HepG2 (cell line): ENCODE results near the gene SCARF1. TPM values are rescaled to one million over a fixed set of nuclear protein-coding genes. Genes with fewer than 3 reads are reported as not detected.
A peak's percentile ranks its signal among the peaks of the same experiment; 100 is the strongest.

Source experiments
- EEA1 ChIP-seq: sonication (generic); formaldehyde crosslinking; IDR thresholded peaks from 2 replicates; pipeline ENCODE4 v1.5.1; 2020; ENCODE audit warnings: mild to moderate bottlenecking, missing genetic modification reagents, borderline replicate concordance
- MAFK ChIP-seq, 2 experiments: IDR thresholded peaks in 1 of 2; conservative IDR thresholded peaks in 1 of 2; 2 replicates each; pipeline ENCODE4 v1.6.1; 2011; ENCODE audit warnings: improper control_type of control experiment in 2 of 2, low read length in 2 of 2
- MYNN ChIP-seq: sonication (generic); formaldehyde crosslinking; IDR thresholded peaks from 2 replicates; pipeline ENCODE4 v1.4.0; 2020; ENCODE audit warnings: mild to moderate bottlenecking, low read depth, missing genetic modification reagents
- PCBP1 ChIP-seq: fragments of 200-400 bp; formaldehyde crosslinking; IDR thresholded peaks from 2 replicates; pipeline ENCODE4 v1.6.1; 2017; ENCODE audit warnings: mild to moderate bottlenecking, low read depth, low read length, borderline replicate concordance
- RXRA ChIP-seq: sonication (generic); formaldehyde crosslinking; IDR thresholded peaks from 2 replicates; pipeline ENCODE4 v1.5.1; 2020; ENCODE audit warnings: missing genetic modification reagents
- SMYD3 ChIP-seq: sonication (generic); formaldehyde crosslinking; IDR thresholded peaks from 2 replicates; pipeline ENCODE4 v1.8.1; 2023; ENCODE audit warnings: mild to moderate bottlenecking, missing genetic modification reagents
- SYNCRIP ChIP-seq: fragments of 200-400 bp; formaldehyde crosslinking; IDR thresholded peaks from 2 replicates; pipeline ENCODE4 v1.6.1; 2018; ENCODE audit warnings: mild to moderate bottlenecking, low read depth, low read length; ENCODE audit not compliant: insufficient read depth
- ZNF143 ChIP-seq: sonication (generic); formaldehyde crosslinking; IDR thresholded peaks from 2 replicates; pipeline ENCODE4 v1.4.0; 2020; ENCODE audit warnings: missing genetic modification reagents
- ZNF33A ChIP-seq: sonication (generic); formaldehyde crosslinking; IDR thresholded peaks from 2 replicates; pipeline ENCODE4 v1.5.1; 2020; ENCODE audit warnings: missing genetic modification reagents, mild to moderate bottlenecking, moderate library complexity, borderline replicate concordance
- ZNF431 ChIP-seq: sonication (generic); formaldehyde crosslinking; IDR thresholded peaks from 2 replicates; pipeline ENCODE4 v1.9.0; 2022; ENCODE audit warnings: missing genetic modification reagents, low read depth, mild to moderate bottlenecking, borderline replicate concordance
- ZNF775 ChIP-seq: sonication (generic); formaldehyde crosslinking; IDR thresholded peaks from 2 replicates; pipeline ENCODE4 v1.4.0; 2020; ENCODE audit warnings: missing genetic modification reagents, mild to moderate bottlenecking, moderate library complexity, borderline replicate concordance
- ZNF850 ChIP-seq: sonication (generic); formaldehyde crosslinking; conservative IDR thresholded peaks from 2 replicates; pipeline ENCODE4 v1.9.0; 2021; ENCODE audit warnings: mild to moderate bottlenecking, missing genetic modification reagents
- polyA plus RNA-seq, 8 experiments: library from polyadenylated mRNA; depleted of rRNA in 3 of 8; stranded (reverse) in 7 of 8; unstranded in 1 of 8; fragments of >200 nt; fragmentation: Illumina TruSeq in 4 of 8; extraction: Trizol in 4 of 8; gene quantifications; 2 replicates each; pipeline versions ENCODE4 v1.2.1 to v1.2.3, GENCODE V29; 2011 to 2016; ENCODE audit warnings: low read depth in 4 of 8, missing spikeins in 1 of 8, mixed read lengths in 1 of 8; ENCODE audit not compliant: insufficient read depth in 1 of 8
- total RNA-seq, 5 experiments: library from RNA; depleted of rRNA; stranded (reverse); fragments of >200 nt; fragmentation: Illumina TruSeq; extraction: Trizol; gene quantifications; 2 replicates each; pipeline ENCODE4 v1.2.3, GENCODE V29; 2016; ENCODE audit warnings: low read depth in 1 of 5
- TF ChIP-seq, protein P1 (sequence below): sonication (generic); formaldehyde crosslinking; IDR thresholded peaks from 2 replicates; pipeline ENCODE4 v1.5.0; 2020; ENCODE audit warnings: mild to moderate bottlenecking, missing genetic modification reagents, borderline replicate concordance
- TF ChIP-seq, protein P2 (sequence below): IDR thresholded peaks from 2 replicates; pipeline ENCODE4 v1.6.1; 2016; ENCODE audit warnings: low read depth, control low read depth
- TF ChIP-seq, protein P3 (sequence below): sonication (generic); formaldehyde crosslinking; IDR thresholded peaks from 2 replicates; pipeline ENCODE4 v1.4.0; 2020; ENCODE audit warnings: missing genetic modification reagents
- TF ChIP-seq, protein P4 (sequence below): sonication (generic); formaldehyde crosslinking; IDR thresholded peaks from 2 replicates; pipeline ENCODE4 v1.4.0; 2020; ENCODE audit warnings: mild to moderate bottlenecking, missing genetic modification reagents
- TF ChIP-seq, protein P5 (sequence below): sonication (generic); formaldehyde crosslinking; IDR thresholded peaks from 2 replicates; pipeline ENCODE4 v1.5.0; 2020; ENCODE audit warnings: missing genetic modification reagents, mild to moderate bottlenecking, borderline replicate concordance

Gene SCARF1
- total and polyA plus RNA-seq, 2 of the 13 experiments (the other 11 are each of a cell fraction or from before 2014, with no cell fraction given) = 0.24 to 0.71 TPM

- TF ChIP-seq, protein P1, sequence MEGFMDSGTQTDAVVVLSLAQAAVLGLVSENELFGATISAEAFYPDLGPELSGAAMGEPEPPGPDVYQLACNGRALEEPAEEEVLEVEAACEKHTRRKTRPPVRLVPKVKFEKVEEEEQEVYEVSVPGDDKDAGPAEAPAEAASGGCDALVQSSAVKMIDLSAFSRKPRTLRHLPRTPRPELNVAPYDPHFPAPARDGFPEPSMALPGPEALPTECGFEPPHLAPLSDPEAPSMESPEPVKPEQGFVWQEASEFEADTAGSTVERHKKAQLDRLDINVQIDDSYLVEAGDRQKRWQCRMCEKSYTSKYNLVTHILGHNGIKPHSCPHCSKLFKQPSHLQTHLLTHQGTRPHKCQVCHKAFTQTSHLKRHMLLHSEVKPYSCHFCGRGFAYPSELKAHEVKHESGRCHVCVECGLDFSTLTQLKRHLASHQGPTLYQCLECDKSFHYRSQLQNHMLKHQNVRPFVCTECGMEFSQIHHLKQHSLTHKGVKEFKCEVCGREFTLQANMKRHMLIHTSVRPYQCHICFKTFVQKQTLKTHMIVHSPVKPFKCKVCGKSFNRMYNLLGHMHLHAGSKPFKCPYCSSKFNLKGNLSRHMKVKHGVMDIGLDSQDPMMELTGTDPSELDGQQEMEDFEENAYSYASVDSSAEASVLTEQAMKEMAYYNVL (CRISPR knock-in tag) = no peak
- TF ChIP-seq ZNF431 (no peak), ZNF143 (CRISPR knock-in tag) (no peak), EEA1 (CRISPR knock-in tag) (no peak), ZNF850 (CRISPR knock-in tag) (no peak), ZNF33A (CRISPR knock-in tag) (no peak), SMYD3 (no peak), SYNCRIP (no peak), MYNN (CRISPR knock-in tag) (no peak), RXRA (no peak), ZNF775 (CRISPR knock-in tag) (no peak), PCBP1 (no peak), MAFK (conservative IDR thresholded peaks at IDR 0.05 in 1 of 2, IDR thresholded peaks at IDR 0.05 in 1 of 2; ENCODE audit: low read length in 2 of 2) (no peak)
- TF ChIP-seq, protein P2, sequence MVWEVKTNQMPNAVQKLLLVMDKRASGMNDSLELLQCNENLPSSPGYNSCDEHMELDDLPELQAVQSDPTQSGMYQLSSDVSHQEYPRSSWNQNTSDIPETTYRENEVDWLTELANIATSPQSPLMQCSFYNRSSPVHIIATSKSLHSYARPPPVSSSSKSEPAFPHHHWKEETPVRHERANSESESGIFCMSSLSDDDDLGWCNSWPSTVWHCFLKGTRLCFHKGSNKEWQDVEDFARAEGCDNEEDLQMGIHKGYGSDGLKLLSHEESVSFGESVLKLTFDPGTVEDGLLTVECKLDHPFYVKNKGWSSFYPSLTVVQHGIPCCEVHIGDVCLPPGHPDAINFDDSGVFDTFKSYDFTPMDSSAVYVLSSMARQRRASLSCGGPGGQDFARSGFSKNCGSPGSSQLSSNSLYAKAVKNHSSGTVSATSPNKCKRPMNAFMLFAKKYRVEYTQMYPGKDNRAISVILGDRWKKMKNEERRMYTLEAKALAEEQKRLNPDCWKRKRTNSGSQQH = no peak
- TF ChIP-seq, protein P3, sequence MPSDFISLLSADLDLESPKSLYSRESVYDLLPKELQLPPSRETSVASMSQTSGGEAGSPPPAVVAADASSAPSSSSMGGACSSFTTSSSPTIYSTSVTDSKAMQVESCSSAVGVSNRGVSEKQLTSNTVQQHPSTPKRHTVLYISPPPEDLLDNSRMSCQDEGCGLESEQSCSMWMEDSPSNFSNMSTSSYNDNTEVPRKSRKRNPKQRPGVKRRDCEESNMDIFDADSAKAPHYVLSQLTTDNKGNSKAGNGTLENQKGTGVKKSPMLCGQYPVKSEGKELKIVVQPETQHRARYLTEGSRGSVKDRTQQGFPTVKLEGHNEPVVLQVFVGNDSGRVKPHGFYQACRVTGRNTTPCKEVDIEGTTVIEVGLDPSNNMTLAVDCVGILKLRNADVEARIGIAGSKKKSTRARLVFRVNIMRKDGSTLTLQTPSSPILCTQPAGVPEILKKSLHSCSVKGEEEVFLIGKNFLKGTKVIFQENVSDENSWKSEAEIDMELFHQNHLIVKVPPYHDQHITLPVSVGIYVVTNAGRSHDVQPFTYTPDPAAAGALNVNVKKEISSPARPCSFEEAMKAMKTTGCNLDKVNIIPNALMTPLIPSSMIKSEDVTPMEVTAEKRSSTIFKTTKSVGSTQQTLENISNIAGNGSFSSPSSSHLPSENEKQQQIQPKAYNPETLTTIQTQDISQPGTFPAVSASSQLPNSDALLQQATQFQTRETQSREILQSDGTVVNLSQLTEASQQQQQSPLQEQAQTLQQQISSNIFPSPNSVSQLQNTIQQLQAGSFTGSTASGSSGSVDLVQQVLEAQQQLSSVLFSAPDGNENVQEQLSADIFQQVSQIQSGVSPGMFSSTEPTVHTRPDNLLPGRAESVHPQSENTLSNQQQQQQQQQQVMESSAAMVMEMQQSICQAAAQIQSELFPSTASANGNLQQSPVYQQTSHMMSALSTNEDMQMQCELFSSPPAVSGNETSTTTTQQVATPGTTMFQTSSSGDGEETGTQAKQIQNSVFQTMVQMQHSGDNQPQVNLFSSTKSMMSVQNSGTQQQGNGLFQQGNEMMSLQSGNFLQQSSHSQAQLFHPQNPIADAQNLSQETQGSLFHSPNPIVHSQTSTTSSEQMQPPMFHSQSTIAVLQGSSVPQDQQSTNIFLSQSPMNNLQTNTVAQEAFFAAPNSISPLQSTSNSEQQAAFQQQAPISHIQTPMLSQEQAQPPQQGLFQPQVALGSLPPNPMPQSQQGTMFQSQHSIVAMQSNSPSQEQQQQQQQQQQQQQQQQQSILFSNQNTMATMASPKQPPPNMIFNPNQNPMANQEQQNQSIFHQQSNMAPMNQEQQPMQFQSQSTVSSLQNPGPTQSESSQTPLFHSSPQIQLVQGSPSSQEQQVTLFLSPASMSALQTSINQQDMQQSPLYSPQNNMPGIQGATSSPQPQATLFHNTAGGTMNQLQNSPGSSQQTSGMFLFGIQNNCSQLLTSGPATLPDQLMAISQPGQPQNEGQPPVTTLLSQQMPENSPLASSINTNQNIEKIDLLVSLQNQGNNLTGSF (CRISPR knock-in tag) = no peak
- TF ChIP-seq, protein P4, sequence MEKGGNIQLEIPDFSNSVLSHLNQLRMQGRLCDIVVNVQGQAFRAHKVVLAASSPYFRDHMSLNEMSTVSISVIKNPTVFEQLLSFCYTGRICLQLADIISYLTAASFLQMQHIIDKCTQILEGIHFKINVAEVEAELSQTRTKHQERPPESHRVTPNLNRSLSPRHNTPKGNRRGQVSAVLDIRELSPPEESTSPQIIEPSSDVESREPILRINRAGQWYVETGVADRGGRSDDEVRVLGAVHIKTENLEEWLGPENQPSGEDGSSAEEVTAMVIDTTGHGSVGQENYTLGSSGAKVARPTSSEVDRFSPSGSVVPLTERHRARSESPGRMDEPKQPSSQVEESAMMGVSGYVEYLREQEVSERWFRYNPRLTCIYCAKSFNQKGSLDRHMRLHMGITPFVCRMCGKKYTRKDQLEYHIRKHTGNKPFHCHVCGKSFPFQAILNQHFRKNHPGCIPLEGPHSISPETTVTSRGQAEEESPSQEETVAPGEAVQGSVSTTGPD (CRISPR knock-in tag) = no peak
- TF ChIP-seq, protein P5, sequence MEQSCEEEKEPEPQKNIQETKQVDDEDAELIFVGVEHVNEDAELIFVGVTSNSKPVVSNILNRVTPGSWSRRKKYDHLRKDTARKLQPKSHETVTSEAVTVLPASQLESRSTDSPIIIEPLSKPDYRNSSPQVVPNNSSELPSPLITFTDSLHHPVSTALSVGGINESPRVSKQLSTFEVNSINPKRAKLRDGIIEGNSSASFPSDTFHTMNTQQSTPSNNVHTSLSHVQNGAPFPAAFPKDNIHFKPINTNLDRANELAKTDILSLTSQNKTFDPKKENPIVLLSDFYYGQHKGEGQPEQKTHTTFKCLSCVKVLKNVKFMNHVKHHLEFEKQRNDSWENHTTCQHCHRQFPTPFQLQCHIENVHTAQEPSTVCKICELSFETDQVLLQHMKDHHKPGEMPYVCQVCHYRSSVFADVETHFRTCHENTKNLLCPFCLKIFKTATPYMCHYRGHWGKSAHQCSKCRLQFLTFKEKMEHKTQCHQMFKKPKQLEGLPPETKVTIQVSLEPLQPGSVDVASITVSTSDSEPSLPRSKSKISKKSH (CRISPR knock-in tag) = 0 out of 2 replicates have a peak, but pooled peaks have one; percentile 35
Observed at GRCh38 chr17:1604831-1605528, 40.6 kb downstream of the SCARF1 start (continued).
